PC-3 (cell line): ENCODE results near the gene ZC3H15.

Experiments
- CTCF ChIP-seq: fragments of 300-600 bp; sonication (generic); conservative IDR thresholded peaks from 2 replicates; pipeline ENCODE4 v1.5.1; 2017; ENCODE audit warnings: antibody characterized with exemption, low read depth, mild to moderate bottlenecking, low read length
- EZH2 ChIP-seq: fragments of 300-600 bp; sonication (generic); IDR thresholded peaks from one replicate; pipeline ENCODE4 v1.6.1; 2017; ENCODE audit warnings: antibody characterized with exemption, mild to moderate bottlenecking, low read length; ENCODE audit not compliant: unreplicated experiment

GRCh38 chr2:186546846-186547245 is 60.8 kb downstream of the ZC3H15 start:
- no peak for TF ChIP-seq CTCF
- no peak for TF ChIP-seq EZH2
